NB4 (cell line): ENCODE results near the gene TCHP.

Experiments used
- CTCF ChIP-seq: IDR thresholded peaks from one replicate; pipeline ENCODE4 v1.5.1; 2012; ENCODE audit warnings: low read depth, low read length
- MAX ChIP-seq: IDR thresholded peaks from 2 replicates; pipeline ENCODE4 v1.6.1; 2011; ENCODE audit warnings: low read depth, low read length
- POLR2A ChIP-seq: IDR thresholded peaks from 2 replicates; pipeline ENCODE4 v1.6.1; 2011; ENCODE audit warnings: mild to moderate bottlenecking; ENCODE audit not compliant: insufficient read length; ENCODE audit errors: extremely low read depth

GRCh38 chr12:109943811-109944210 is 43.7 kb downstream of the TCHP start:
- TF ChIP-seq MAX, result no peak
- no peak for TF ChIP-seq CTCF
- TF ChIP-seq POLR2A, result no peak
